22Rv1 (cell line): ENCODE results near the gene ATP1A1.

Source experiments
- H3K27ac ChIP-seq: fragments of 450-650 bp; 2 replicates; pipeline ENCODE4 v1.5.1; 2017
- ZFX ChIP-seq: fragments of 450-650 bp; IDR thresholded peaks from 2 replicates; pipeline ENCODE4 v1.6.1; 2017; ENCODE audit warnings: antibody characterized with exemption, borderline replicate concordance
- TF ChIP-seq, protein P1 (sequence below): fragments of 450-650 bp; IDR thresholded peaks from 2 replicates; pipeline ENCODE4 v1.5.1; 2017; ENCODE audit warnings: mild to moderate bottlenecking

The ATP1A1 gene

DNA sequence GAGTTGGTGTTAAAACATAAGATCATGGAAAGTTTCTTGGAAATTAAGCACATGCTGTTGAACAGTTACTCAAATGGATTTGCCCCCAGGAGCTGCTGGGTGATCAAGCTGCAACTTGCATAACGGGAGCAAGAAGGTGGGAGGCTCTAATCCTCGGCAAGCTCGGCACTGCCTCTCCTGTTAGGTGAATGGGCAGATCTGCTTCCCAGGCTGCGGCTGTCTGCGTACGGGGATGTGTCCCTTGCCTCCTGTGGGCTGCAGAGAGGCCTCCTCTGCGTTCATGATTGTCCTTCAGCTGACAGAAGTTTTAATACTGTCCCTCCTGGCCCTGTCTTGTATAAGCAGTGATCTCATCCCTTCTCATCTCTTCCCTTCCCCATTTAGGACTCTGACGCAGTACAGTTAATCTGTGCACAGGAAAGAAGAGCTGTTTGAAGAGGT is 36.7 kb downstream of the ATP1A1 start:
- H3K27ac ChIP-seq, result no peak overlapping the region
- TF ChIP-seq, protein P1, sequence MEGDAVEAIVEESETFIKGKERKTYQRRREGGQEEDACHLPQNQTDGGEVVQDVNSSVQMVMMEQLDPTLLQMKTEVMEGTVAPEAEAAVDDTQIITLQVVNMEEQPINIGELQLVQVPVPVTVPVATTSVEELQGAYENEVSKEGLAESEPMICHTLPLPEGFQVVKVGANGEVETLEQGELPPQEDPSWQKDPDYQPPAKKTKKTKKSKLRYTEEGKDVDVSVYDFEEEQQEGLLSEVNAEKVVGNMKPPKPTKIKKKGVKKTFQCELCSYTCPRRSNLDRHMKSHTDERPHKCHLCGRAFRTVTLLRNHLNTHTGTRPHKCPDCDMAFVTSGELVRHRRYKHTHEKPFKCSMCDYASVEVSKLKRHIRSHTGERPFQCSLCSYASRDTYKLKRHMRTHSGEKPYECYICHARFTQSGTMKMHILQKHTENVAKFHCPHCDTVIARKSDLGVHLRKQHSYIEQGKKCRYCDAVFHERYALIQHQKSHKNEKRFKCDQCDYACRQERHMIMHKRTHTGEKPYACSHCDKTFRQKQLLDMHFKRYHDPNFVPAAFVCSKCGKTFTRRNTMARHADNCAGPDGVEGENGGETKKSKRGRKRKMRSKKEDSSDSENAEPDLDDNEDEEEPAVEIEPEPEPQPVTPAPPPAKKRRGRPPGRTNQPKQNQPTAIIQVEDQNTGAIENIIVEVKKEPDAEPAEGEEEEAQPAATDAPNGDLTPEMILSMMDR, result no peak
- no peak for TF ChIP-seq ZFX

DNA sequence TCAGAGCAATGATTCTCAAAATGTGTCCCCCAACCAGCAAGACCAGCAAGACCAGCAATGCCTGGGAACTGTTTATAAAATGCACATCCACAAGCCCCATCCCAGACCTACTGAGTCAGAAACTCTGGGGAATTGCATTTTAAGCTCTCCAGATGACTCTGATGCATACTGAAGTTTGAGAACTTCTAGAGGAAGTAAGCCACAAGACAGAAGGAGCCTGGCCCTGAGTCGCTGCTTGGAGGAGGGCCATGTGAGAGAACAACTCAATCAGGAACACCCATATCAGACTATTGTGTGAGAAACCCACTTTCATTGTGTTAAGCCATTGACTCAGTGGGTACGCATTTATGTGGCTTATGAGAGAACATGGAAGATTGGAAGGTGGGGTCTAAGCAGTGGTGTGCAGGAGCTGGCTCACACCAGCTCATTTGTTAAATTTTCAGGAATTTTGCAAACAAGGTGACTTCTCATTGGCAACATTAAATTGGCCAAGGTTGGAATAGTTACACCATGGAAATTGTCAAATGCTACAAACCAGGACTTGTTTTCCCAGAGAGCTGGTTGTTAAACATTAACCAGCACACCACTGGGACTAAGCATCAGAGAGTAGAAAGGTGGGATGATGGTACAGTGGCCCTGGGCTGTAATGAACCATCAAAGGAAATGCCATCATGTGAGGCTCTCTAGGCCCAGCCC is 38.9 kb downstream of the ATP1A1 start:
- peak overlapping the region; percentile 48 for H3K27ac ChIP-seq
- TF ChIP-seq, protein P1, result no peak
- no peak for TF ChIP-seq ZFX

DNA sequence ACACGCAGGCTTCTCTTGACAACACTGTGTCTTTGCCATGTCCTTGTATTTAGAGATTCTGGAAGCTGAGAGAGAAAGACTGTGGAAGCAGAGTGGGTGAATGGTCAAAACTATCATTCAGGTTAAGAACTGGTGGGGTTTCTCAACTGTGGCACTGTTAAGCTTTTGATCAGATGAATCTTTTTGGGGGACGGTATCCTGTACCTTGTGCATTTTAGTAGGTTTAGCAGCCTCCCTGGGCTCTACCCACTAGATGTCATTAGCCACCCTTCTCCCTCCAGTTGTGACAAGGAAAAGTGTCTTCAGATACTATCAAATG is 39.4 kb downstream of the ATP1A1 start:
- peak overlapping the region; percentile 48 for H3K27ac ChIP-seq
- TF ChIP-seq, protein P1, result no peak
- TF ChIP-seq ZFX, result no peak

DNA sequence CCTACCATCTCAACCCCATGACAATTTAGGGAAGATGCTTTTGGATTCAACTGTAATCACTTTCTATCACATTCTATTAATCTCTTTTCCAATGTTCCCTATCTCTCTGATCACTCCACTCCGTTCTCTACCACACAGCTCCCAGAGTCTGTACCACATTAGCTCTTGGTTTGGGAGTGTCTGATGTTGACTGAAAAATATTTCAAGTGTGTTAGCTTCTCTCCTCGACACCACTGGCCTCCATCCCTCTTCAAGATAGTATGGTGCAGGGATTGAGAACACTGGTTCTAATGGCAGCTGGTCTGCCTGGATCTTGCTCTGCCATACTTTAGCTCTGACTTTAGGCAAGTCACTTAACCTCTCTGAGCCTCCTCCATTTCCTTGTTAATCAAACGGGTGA is 39.9 kb downstream of the ATP1A1 start:
- no peak for TF ChIP-seq ZFX
- TF ChIP-seq, protein P1, result no peak
- H3K27ac ChIP-seq, result peak overlapping the region; percentile 48

DNA sequence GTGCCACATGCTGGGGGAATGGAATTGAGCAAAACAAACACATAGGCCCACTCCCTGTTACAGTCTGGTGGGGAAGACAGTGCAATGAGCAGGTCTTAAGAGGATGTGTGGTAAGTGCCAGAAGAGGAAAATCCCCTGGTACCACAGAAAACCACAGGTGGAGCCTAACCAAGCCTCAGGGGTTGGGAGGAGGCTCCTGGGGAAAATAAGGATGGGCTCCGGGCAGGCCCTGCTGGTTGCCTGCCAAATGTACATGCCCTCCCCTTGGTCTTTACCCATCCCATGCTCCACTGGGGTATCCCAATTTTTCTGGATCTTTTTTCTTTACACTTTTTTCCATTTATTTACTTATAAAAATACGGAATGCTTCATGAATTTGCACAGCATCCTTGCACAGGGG is 40.4 kb downstream of the ATP1A1 start:
- H3K27ac ChIP-seq, result no peak overlapping the region
- TF ChIP-seq ZFX, result no peak
- TF ChIP-seq, protein P1, result no peak

DNA sequence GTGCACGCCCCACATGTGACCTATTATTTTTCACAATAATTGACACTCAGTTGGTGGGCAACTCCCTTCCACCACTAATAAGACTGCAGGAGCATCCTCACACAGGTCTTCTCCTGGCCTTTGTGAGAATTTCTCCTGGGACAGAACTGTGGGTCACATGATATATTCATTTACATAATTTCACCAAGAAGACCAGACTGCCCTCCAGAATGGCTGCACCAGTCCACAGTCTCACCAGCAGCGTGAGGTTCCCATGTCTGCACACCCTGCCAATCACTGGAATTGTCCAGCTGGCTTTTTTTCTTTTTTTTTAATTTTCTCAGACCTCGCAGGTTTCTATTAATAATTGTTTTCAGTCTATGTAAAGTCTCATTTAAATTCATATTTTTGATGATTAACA is 41.3 kb downstream of the ATP1A1 start:
- H3K27ac ChIP-seq, result no peak overlapping the region
- TF ChIP-seq ZFX, result no peak
- TF ChIP-seq, protein P1, result no peak

DNA sequence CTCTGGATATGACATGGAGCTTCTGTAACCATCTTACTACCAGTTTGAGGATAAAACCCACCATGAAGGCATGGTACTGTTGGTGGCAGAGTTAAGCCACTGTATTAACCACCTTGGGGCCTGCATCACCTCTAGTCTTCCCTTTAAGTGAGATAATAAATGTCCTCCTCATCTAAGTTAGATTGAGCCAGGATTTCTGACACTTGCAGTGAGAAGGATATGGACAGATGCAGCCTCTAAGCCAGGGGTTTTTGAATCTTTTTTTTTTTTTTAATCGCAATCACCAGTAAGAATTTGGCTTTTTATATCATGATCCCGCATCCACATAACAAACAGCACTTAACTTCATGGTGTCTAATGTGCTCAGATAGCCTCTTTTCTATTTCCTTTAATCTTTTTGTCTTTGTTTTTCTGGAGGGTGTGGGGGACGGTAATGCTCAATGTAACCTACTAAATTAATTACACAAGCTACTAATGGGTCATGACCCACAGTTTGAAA is 42.2 kb downstream of the ATP1A1 start:
- no peak for TF ChIP-seq ZFX
- TF ChIP-seq, protein P1, result no peak
- no peak overlapping the region for H3K27ac ChIP-seq
